CD8-positive, alpha-beta memory T cell (primary cell): ENCODE measurements around the gene SLC7A14. TPM values are rescaled to one million over a fixed set of nuclear protein-coding genes. Genes with fewer than 3 reads are reported as not detected.

ENCODE experiments used
- CTCF ChIA-PET: fragments of 350-600 bp; sonication (Branson Sonifier 250); formaldehyde crosslinking; loops from one replicate; lab custom pipeline; 2021; ENCODE audit warnings: antibody characterized with exemption; lab: Charles Lee
- POLR2A ChIA-PET: fragments of 350-600 bp; sonication (Branson Sonifier 250); formaldehyde crosslinking; loops from one replicate; lab custom pipeline; 2021; ENCODE audit warnings: antibody characterized with exemption; lab: Charles Lee
- DNase-seq, 5 donors: peaks; one replicate each; pipeline versions ENCODE4 v3.0.0 to v3.0.0-alpha.2; 2020 to 2022; ENCODE audit warnings: mixed read lengths in 1 of 5
- H3K27ac ChIP-seq: one replicate; pipeline ENCODE4 v1.7.0; 2013; ENCODE audit warnings: low read depth, mild to moderate bottlenecking, low read length, moderate library complexity
- H3K27me3 ChIP-seq: 2 replicates; pipeline ENCODE4 v1.7.0; 2013; ENCODE audit warnings: low read length, mild to moderate bottlenecking; ENCODE audit not compliant: insufficient read depth, poor library complexity, severe bottlenecking
- H3K36me3 ChIP-seq: 2 replicates; pipeline ENCODE4 v1.7.0; 2013; ENCODE audit warnings: mild to moderate bottlenecking, low read length, moderate library complexity; ENCODE audit not compliant: insufficient read depth
- H3K4me1 ChIP-seq: 2 replicates; pipeline ENCODE4 v1.7.0; 2013; ENCODE audit warnings: mild to moderate bottlenecking, low read length, moderate library complexity; ENCODE audit not compliant: insufficient read depth
- H3K4me3 ChIP-seq: 2 replicates; pipeline ENCODE4 v1.7.0; 2013; ENCODE audit warnings: mild to moderate bottlenecking, low read length
- H3K9me3 ChIP-seq: 2 replicates; pipeline ENCODE4 v1.7.0; 2013; ENCODE audit warnings: mild to moderate bottlenecking, low read length
- H3K27ac Mint-ChIP-seq, 8 donors: one replicate each; pipeline ENCODE4 v1.8.0; 2020 to 2021; ENCODE audit warnings: mixed read lengths in 8 of 8, mild to moderate bottlenecking in 6 of 8, inconsistent platforms in 3 of 8, moderate library complexity in 3 of 8
- H3K27me3 Mint-ChIP-seq, 2 donors: one replicate each; pipeline ENCODE4 v1.8.0; 2020 to 2021; ENCODE audit warnings: mixed read lengths in 2 of 2, mild to moderate bottlenecking in 1 of 2, moderate library complexity in 1 of 2
- H3K36me3 Mint-ChIP-seq, 3 donors: one replicate each; pipeline ENCODE4 v1.8.0; 2020 to 2021; ENCODE audit warnings: mixed read lengths in 3 of 3, inconsistent platforms in 1 of 3, mild to moderate bottlenecking in 1 of 3
- H3K4me1 Mint-ChIP-seq, 3 donors: one replicate each; pipeline ENCODE4 v1.8.0; 2020 to 2021; ENCODE audit warnings: mixed read lengths in 3 of 3, inconsistent platforms in 1 of 3, mild to moderate bottlenecking in 1 of 3
- H3K4me3 Mint-ChIP-seq, 7 donors: one replicate each; pipeline ENCODE4 v1.8.0; 2020 to 2021; ENCODE audit warnings: mixed read lengths in 7 of 7, mild to moderate bottlenecking in 6 of 7, moderate library complexity in 4 of 7, inconsistent platforms in 2 of 7
- H3K9me3 Mint-ChIP-seq, 5 donors: one replicate each; pipeline ENCODE4 v1.8.0; 2020 to 2022; ENCODE audit warnings: mixed read lengths in 5 of 5, mild to moderate bottlenecking in 3 of 5, moderate library complexity in 2 of 5, inconsistent platforms in 1 of 5
- polyA plus RNA-seq: library from polyadenylated mRNA; unstranded; fragments of 300-500 nt; fragmentation: Illumina TruSeq; gene quantifications from one replicate; pipeline ENCODE4 v1.2.3, GENCODE V29; 2021
- total RNA-seq, 2 experiments: library from RNA; stranded (reverse); gene quantifications; one replicate each; pipeline ENCODE4 v1.2.3, GENCODE V29; 2021

The SLC7A14 gene
- total and polyA plus RNA-seq, 3 experiments from 2014 or later = not detected

DNA sequence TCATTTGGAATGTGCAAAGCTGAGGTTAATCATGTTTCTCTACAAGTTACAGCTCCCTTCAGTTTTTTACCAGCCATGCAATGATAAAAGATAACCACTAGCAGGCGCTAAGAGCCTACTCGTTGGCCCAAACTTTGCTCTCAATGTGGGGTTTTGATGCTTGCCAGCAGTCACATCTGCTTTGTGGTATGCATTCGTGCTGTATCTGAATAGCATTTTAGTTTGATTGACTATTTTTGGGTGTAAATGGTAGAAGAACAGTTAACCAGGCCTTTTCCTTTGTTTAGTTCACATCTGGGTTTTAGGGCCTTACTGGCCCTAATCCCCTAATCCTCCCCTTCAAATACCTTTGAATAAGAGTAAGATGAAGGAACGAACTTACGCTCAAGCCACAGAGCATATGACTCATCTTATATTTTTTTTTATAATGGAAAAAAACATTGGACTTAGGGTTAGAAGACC lies 171.6 kb downstream of the SLC7A14 start:
- Histone ChIP-seq H3K27me3 (peaks cover 6% of the 10 kb centered on the region), H3K4me1 (peaks cover 4% of the 10 kb centered on the region), H3K9me3 (no peaks in the 10 kb centered on the region), H3K27ac (no peak overlapping the region), H3K36me3 (no peaks in the 10 kb centered on the region), H3K4me3 (no peak overlapping the region)
- H3K27ac Mint-ChIP-seq = no peak overlapping the region
- peaks cover 9 to 46% of the 10 kb centered on the region in 2 donors for H3K27me3 Mint-ChIP-seq
- peak in 2 of 5 donors; percentile 22 to 41 for DNase-seq
- H3K9me3 Mint-ChIP-seq = no peaks in the 10 kb centered on the region
- H3K36me3 Mint-ChIP-seq = no peaks in the 10 kb centered on the region
- H3K4me1 Mint-ChIP-seq = peaks cover 5 to 12% (median 6%) of the 10 kb centered on the region in 3 donors
- H3K4me3 Mint-ChIP-seq = no peak overlapping the region
- ChIA-PET CTCF (interaction anchor here (0.6 to 4.1 kb wide), 14 partner anchors 9 to 398 kb away, joined by 3 to 21 read pairs (median 3); no protein-coding TSS in a partner anchor), POLR2A (no interaction called here)

DNA sequence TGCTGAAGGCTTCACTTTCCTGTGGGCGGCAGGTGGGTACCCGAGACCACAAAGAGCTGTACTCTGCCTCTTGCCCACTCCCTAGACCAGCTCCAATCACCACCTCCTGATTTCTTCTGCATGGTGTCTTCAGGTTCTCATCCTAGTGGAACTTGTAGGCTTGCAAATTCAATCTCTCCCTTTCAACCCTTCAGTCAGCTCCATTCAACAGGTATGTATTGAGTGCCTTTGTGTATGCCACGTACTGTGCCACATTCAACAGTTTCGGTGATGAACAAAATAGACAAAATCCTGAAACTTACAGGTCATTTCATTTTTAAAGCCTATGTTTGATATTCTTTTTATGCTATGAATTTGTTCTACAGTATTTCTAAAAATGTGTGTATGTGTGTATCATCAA lies 172.6 kb downstream of the SLC7A14 start:
- H3K27ac Mint-ChIP-seq = no peak overlapping the region
- H3K9me3 Mint-ChIP-seq = no peaks in the 10 kb centered on the region
- Histone ChIP-seq H3K36me3 (no peaks in the 10 kb centered on the region), H3K27ac (no peak overlapping the region), H3K4me3 (no peak overlapping the region), H3K27me3 (no peaks in the 10 kb centered on the region), H3K9me3 (no peaks in the 10 kb centered on the region), H3K4me1 (no peaks in the 10 kb centered on the region)
- H3K27me3 Mint-ChIP-seq = peaks cover 7 to 40% of the 10 kb centered on the region in 2 donors
- ChIA-PET POLR2A (no interaction called here), CTCF (interaction anchor here (1.0 to 4.1 kb wide), 9 partner anchors 8 to 399 kb away, joined by 3 to 21 read pairs (median 3); no protein-coding TSS in a partner anchor)
- H3K36me3 Mint-ChIP-seq = no peaks in the 10 kb centered on the region
- DNase-seq = no peak
- no peak overlapping the region for H3K4me3 Mint-ChIP-seq
- peaks cover 2 to 6% (median 3%) of the 10 kb centered on the region in 3 donors for H3K4me1 Mint-ChIP-seq

DNA sequence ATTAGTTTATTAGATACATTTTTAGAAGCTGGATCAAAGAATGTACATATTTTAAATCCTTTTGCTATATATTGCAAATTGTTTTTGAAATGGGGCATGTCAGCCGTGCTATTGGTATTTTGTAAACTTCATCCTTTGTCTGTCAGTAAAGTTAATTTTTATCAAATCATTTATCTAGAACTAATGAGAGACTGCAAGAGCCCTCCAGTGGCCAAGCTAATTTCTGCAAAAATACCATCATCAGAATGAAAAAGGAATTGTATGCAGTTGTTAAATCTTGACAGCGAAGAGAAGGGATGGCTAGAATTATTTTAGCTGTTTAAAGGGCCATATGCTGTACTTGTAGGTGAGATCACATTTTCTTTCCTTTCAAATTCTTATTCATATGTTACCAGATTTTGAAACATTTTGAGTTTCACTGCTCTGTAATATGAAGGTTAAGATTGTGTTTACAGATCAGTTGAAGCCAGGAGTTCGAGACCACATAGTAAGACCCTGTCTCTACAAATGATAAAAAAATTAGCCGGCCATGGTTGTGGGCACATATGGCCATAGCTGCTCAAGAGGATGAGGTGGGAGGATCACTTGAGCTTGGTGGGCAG lies 175.3 kb downstream of the SLC7A14 start:
- ChIA-PET CTCF (interaction anchor here (1.0 to 1.6 kb wide), 2 partner anchors 14 to 20 kb away, joined by 3 to 5 read pairs; no protein-coding TSS in a partner anchor), POLR2A (no interaction called here)
- DNase-seq = no peak
- no peaks in the 10 kb centered on the region for H3K9me3 Mint-ChIP-seq
- H3K4me1 Mint-ChIP-seq = peaks cover 0 to 3% (median 0%) of the 10 kb centered on the region in 3 donors
- peaks cover 0 to 20% of the 10 kb centered on the region in 2 donors for H3K27me3 Mint-ChIP-seq
- H3K4me1 ChIP-seq = no peaks in the 10 kb centered on the region
- H3K36me3 ChIP-seq = no peaks in the 10 kb centered on the region
- no peaks in the 10 kb centered on the region for H3K36me3 Mint-ChIP-seq
- H3K4me3 ChIP-seq = no peak overlapping the region
- H3K27ac Mint-ChIP-seq = peak overlapping the region in 1 of 8 donors; percentile 66
- H3K4me3 Mint-ChIP-seq = no peak overlapping the region
- no peaks in the 10 kb centered on the region for H3K9me3 ChIP-seq
- no peaks in the 10 kb centered on the region for H3K27me3 ChIP-seq
- H3K27ac ChIP-seq = no peak overlapping the region

Other genes with a start within 250 kb of the SLC7A14 start
- gene SKIL, start 228.4 kb downstream of the SLC7A14 start, total RNA-seq = 10 to 100 TPM; 25.9 to 29.0 TPM
- gene SKIL, start 228.4 kb downstream of the SLC7A14 start, polyA plus RNA-seq = 3.2 TPM
- under 1 TPM in 1 of 2 experiments, not detected in 1; 0.26 TPM for gene CLDN11, start 167.2 kb downstream of the SLC7A14 start, total RNA-seq
- gene CLDN11, start 167.2 kb downstream of the SLC7A14 start, polyA plus RNA-seq = not detected